HT-29 (cell line): ENCODE data around the gene GATA2. TPM values are rescaled to one million over a fixed set of nuclear protein-coding genes. Genes with fewer than 3 reads are reported as not detected.

Source experiments
- DNase-seq: peaks from one replicate; pipeline ENCODE4 v3.0.0-alpha.2; 2015; ENCODE audit warnings: low spot score
- total RNA-seq: library from RNA; depleted of rRNA; stranded (reverse); fragments of >200 nt; shearing (Covaris generic); gene quantifications from 2 replicates; pipeline ENCODE4 v1.2.3, GENCODE V29; 2014

Gene GATA2
- total RNA-seq, 1 experiment from 2014 or later = 123 TPM

GRCh38 chr3:128456776-128457715 is 36.0 kb downstream of the GATA2 start:
- DNase-seq = no peak

GRCh38 chr3:128455786-128456748 is 36.9 kb downstream of the GATA2 start:
- peak; percentile 21 for DNase-seq

- no peak for DNase-seq
Observed at GRCh38 chr3:128455116-128455515, 37.9 kb downstream of the GATA2 start.

- no peak for DNase-seq
Observed at GRCh38 chr3:128454310-128454618, 38.7 kb downstream of the GATA2 start.

GRCh38 chr3:128453501-128454309 is 39.3 kb downstream of the GATA2 start:
- no peak for DNase-seq

GRCh38 chr3:128452678-128453275 is 40.2 kb downstream of the GATA2 start:
- no peak for DNase-seq

- no peak for DNase-seq
Observed at GRCh38 chr3:128452120-128452519, 40.9 kb downstream of the GATA2 start.

GRCh38 chr3:128449111-128449638 is 43.8 kb downstream of the GATA2 start:
- DNase-seq = no peak

- no peak for DNase-seq
Observed at GRCh38 chr3:128448491-128448890, 44.5 kb downstream of the GATA2 start.

GRCh38 chr3:128447561-128448013 is 45.4 kb downstream of the GATA2 start:
- no peak for DNase-seq

- no peak for DNase-seq
Observed at GRCh38 chr3:128446821-128447220, 46.2 kb downstream of the GATA2 start.

GRCh38 chr3:128445357-128445756 is 47.6 kb downstream of the GATA2 start:
- DNase-seq = no peak

- no peak for DNase-seq
Observed at GRCh38 chr3:128443771-128444170, 49.2 kb downstream of the GATA2 start.

- no peak for DNase-seq
Observed at GRCh38 chr3:128442949-128443348, 50.1 kb downstream of the GATA2 start.

GRCh38 chr3:128442070-128442469 is 50.9 kb downstream of the GATA2 start:
- no peak for DNase-seq

GRCh38 chr3:128439226-128439625 is 53.8 kb downstream of the GATA2 start:
- no peak for DNase-seq

- peak; percentile 42 for DNase-seq
Observed at GRCh38 chr3:128438488-128439072, 54.4 kb downstream of the GATA2 start.

- no peak for DNase-seq
Observed at GRCh38 chr3:128436214-128436613, 56.8 kb downstream of the GATA2 start.

- no peak for DNase-seq
Observed at GRCh38 chr3:128435561-128435960, 57.4 kb downstream of the GATA2 start.

GRCh38 chr3:128435058-128435457 is 57.9 kb downstream of the GATA2 start:
- peak; percentile 95 for DNase-seq
